ENCODE results near the gene IL1RAPL2. TPM values are rescaled to one million over a fixed set of nuclear protein-coding genes. Genes with fewer than 3 reads are reported as not detected.

Gene IL1RAPL2
- total and polyA plus RNA-seq, 7 donors, result not detected

DNA sequence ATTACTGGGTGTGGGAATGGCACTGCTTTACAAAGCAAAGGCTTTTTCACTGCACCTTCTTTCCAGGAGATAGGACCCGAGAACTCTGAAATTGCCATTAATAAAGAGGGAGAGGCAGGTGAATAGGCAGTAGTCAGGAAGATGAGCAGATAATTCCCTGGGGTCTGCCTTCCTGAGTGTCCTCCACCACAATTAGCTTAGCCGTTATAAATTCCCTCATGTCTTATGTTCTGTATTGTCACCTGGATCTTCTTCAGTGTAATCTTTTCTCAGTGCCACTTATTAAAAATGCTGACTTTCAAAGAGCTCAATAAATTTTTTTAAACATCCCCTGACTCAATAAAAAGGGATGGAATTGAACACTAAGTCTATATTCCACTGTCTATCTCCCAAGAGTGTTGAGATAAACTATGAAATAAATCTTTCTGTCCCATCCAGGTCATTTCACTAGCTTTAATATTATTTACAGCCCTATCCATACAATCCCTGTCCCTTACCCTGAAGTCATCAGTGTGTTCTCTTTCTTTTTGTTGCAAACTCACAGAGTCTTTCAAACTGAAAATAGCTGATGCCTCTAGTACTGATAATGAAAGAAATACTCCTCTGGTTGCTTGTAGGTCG, 984.2 kb downstream of the IL1RAPL2 start:
- H3K27me3 ChIP-seq (ENCODE audit: insufficient read depth in 3 of 3, low read length in 2 of 3), result peaks cover 0 to 14% (median 0%) of the 10 kb centered on the region in 3 donors
- H3K4me1 ChIP-seq, result no peaks in the 10 kb centered on the region
- H3K9me3 ChIP-seq, result no peaks in the 10 kb centered on the region
- ATAC-seq, result no peak
- no peak for DNase-seq
- no peak overlapping the region for H3K27ac ChIP-seq
- H3K4me3 ChIP-seq, result no peak overlapping the region
- WGBS, 3 donors, result 59 to 82% (median 76%) methylated on average over 3 of the region's 3 CpGs
- intact Hi-C loops (cut with DNase I), result no loop called here
- TF ChIP-seq CTCF (IDR thresholded peaks at IDR 0.05), result no peak
- no peaks in the 10 kb centered on the region for H3K36me3 ChIP-seq (ENCODE audit: insufficient read depth in 1 of 2, low read depth in 1 of 2)

GRCh38 chrX:105552395-105552794, 986.4 kb downstream of the IL1RAPL2 start:
- intact Hi-C loops (cut with DNase I), result no loop called here
- TF ChIP-seq CTCF (IDR thresholded peaks at IDR 0.05), result no peak
- DNase-seq (no peak), ATAC-seq (no peak)
- no peaks in the 10 kb centered on the region for H3K36me3 ChIP-seq (ENCODE audit: insufficient read depth in 1 of 2, low read depth in 1 of 2)
- 71 to 90% (median 84%) methylated on average over 5 of the region's 5 CpGs for WGBS, 3 donors
- H3K4me1 ChIP-seq, result no peaks in the 10 kb centered on the region
- no peaks in the 10 kb centered on the region for H3K9me3 ChIP-seq
- H3K27ac ChIP-seq, result no peak overlapping the region
- peaks cover 0 to 14% (median 0%) of the 10 kb centered on the region in 3 donors for H3K27me3 ChIP-seq (ENCODE audit: insufficient read depth in 3 of 3, low read length in 2 of 3)
- H3K4me3 ChIP-seq, result no peak overlapping the region

- ATAC-seq, result no peak
- intact Hi-C loops (cut with DNase I), result no loop called here
- H3K27ac ChIP-seq, result no peak overlapping the region
- 63 to 96% (median 91%) methylated on average over 1 of the region's 1 CpG for WGBS, 3 donors
- no peaks in the 10 kb centered on the region for H3K36me3 ChIP-seq (ENCODE audit: insufficient read depth in 1 of 2, low read depth in 1 of 2)
- no peaks in the 10 kb centered on the region for H3K9me3 ChIP-seq
- TF ChIP-seq CTCF (IDR thresholded peaks at IDR 0.05), result no peak
- no peak overlapping the region for H3K4me3 ChIP-seq
- H3K27me3 ChIP-seq (ENCODE audit: insufficient read depth in 3 of 3, low read length in 2 of 3), result peaks cover 0 to 14% (median 0%) of the 10 kb centered on the region in 3 donors
- no peak for DNase-seq
- H3K4me1 ChIP-seq, result no peaks in the 10 kb centered on the region
These were observed 987.1 kb downstream of the IL1RAPL2 start for GRCh38 chrX:105553118-105553517.

- 79 to 97% (median 95%) methylated on average over 1 of the region's 1 CpG for WGBS, 3 donors
- no peaks in the 10 kb centered on the region for H3K36me3 ChIP-seq (ENCODE audit: insufficient read depth in 1 of 2, low read depth in 1 of 2)
- no peaks in the 10 kb centered on the region for H3K9me3 ChIP-seq
- TF ChIP-seq CTCF (IDR thresholded peaks at IDR 0.05), result no peak
- intact Hi-C loops (cut with DNase I), result no loop called here
- H3K27me3 ChIP-seq (ENCODE audit: insufficient read depth in 3 of 3, low read length in 2 of 3), result peaks cover 0 to 17% (median 0%) of the 10 kb centered on the region in 3 donors
- DNase-seq, result no peak
- H3K27ac ChIP-seq, result no peak overlapping the region
- H3K4me1 ChIP-seq, result no peaks in the 10 kb centered on the region
- H3K4me3 ChIP-seq, result no peak overlapping the region
- ATAC-seq, result no peak
These were observed 998.5 kb downstream of the IL1RAPL2 start for GRCh38 chrX:105564501-105564900.

GRCh38 chrX:105565856-105566255, 999.9 kb downstream of the IL1RAPL2 start:
- Histone ChIP-seq H3K36me3 (ENCODE audit: insufficient read depth in 1 of 2, low read depth in 1 of 2) (no peaks in the 10 kb centered on the region), H3K27ac (no peak overlapping the region), H3K4me3 (no peak overlapping the region), H3K27me3 (ENCODE audit: insufficient read depth in 3 of 3, low read length in 2 of 3) (peaks cover 0 to 10% (median 0%) of the 10 kb centered on the region in 3 donors), H3K4me1 (no peaks in the 10 kb centered on the region), H3K9me3 (no peaks in the 10 kb centered on the region)
- DNase-seq, result no peak
- intact Hi-C loops (cut with DNase I), result no loop called here
- no peak for ATAC-seq
- TF ChIP-seq CTCF (IDR thresholded peaks at IDR 0.05), result no peak
- 26 to 50% (median 33%) methylated on average over 2 of the region's 2 CpGs for WGBS, 3 donors

Data from psoas muscle (tissue), 8 donors.